Panc1 (cell line): Measurements from ENCODE around the gene MC4R. TPM values are rescaled to one million over a fixed set of nuclear protein-coding genes. Genes with fewer than 3 reads are reported as not detected.

Source experiments
- ATAC-seq: fragments of 200-7000 bp; cut with Tn5 transposase; 2 replicates; pipeline ENCODE4 v1.9.1; 2020; ENCODE audit warnings: mild to moderate bottlenecking, moderate library complexity
- BruUV-seq: library from RNA; stranded (reverse); fragments of 400-500 nt; replicated peaks from 2 replicates; lab custom pipeline; 2021; lab: Mats Ljungman, UMichigan
- CTCF ChIA-PET: fragments of 300-600 bp; sonication (Branson Sonifier 250); formaldehyde crosslinking; loops from one replicate; lab custom pipeline; 2022; ENCODE audit warnings: antibody characterized with exemption; lab: Charles Lee
- POLR2A ChIA-PET: fragments of 300-600 bp; sonication (Branson Sonifier 250); formaldehyde crosslinking; loops from one replicate; lab custom pipeline; 2022; ENCODE audit warnings: antibody characterized with exemption; lab: Charles Lee
- DNase-seq: peaks from one replicate; pipeline ENCODE4 v3.0.0-alpha.2; 2010; ENCODE audit warnings: low read depth, low spot score
- H3K27ac ChIP-seq: 2 replicates; pipeline ENCODE4 v1.5.1; 2011; ENCODE audit warnings: mild to moderate bottlenecking, low read length, inconsistent platforms
- H3K27me3 ChIP-seq: fragments of 200-500 bp; sonication (Bioruptor generic); 2 replicates; pipeline ENCODE4 v1.6.0; 2014; ENCODE audit warnings: low read length, inconsistent platforms; ENCODE audit not compliant: control insufficient read depth, insufficient read depth
- H3K36me3 ChIP-seq: fragments of 200-500 bp; sonication (Bioruptor generic); 2 replicates; pipeline ENCODE4 v1.5.1; 2014; ENCODE audit warnings: inconsistent platforms, mild to moderate bottlenecking, low read length, moderate library complexity; ENCODE audit not compliant: control insufficient read depth, insufficient read depth
- H3K4me1 ChIP-seq: 2 replicates; pipeline ENCODE4 v1.5.1; 2011; ENCODE audit warnings: inconsistent platforms, mild to moderate bottlenecking, low read length, moderate library complexity; ENCODE audit not compliant: control insufficient read depth, insufficient read depth
- H3K4me3 ChIP-seq, 2 experiments: 2 replicates each; pipeline ENCODE4 v1.5.1; 2011 to 2012; ENCODE audit warnings: low read depth in 2 of 2, low read length in 2 of 2, mild to moderate bottlenecking in 2 of 2, inconsistent platforms in 1 of 2, moderate library complexity in 1 of 2
- H3K9me3 ChIP-seq: fragments of 200-500 bp; sonication (Bioruptor generic); 2 replicates; pipeline ENCODE4 v1.5.1; 2014; ENCODE audit warnings: low read depth, mild to moderate bottlenecking, inconsistent platforms, low read length, moderate library complexity; ENCODE audit not compliant: control insufficient read depth, insufficient read depth
- POLR2AphosphoS5 ChIP-seq: IDR thresholded peaks from 2 replicates; pipeline ENCODE4 v1.6.1; 2012; ENCODE audit warnings: mild to moderate bottlenecking, low read depth, low read length, moderate library complexity
- REST ChIP-seq, 2 experiments: IDR thresholded peaks; 2 replicates each; pipeline ENCODE4 v1.6.1; 2011 to 2012; ENCODE audit warnings: low read depth in 2 of 2, control low read depth in 1 of 2, low read length in 1 of 2, mild to moderate bottlenecking in 1 of 2, moderate library complexity in 1 of 2; ENCODE audit not compliant: insufficient read depth in 1 of 2
- SIN3A ChIP-seq: IDR thresholded peaks from 2 replicates; pipeline ENCODE4 v1.6.1; 2012; ENCODE audit warnings: low read depth, mild to moderate bottlenecking, low read length, moderate library complexity, borderline replicate concordance; ENCODE audit not compliant: insufficient read depth
- TCF7L2 ChIP-seq: IDR thresholded peaks from 2 replicates; pipeline ENCODE4 v1.6.1; 2011; ENCODE audit warnings: mild to moderate bottlenecking, low read depth, low read length, inconsistent platforms
- in situ Hi-C: cut with HindIII; loops from 2 replicates; pipeline ENCODE4 v1.10.0; 2016; ENCODE audit warnings: low sequenced_read_pairs, low pct_unique_long_range_greater_than_20kb
- intact Hi-C: fragments of 100-400 bp; cut with micrococcal nuclease; formaldehyde crosslinking; loops from one replicate; pipeline ENCODE4 v1.10.0; 2022; ENCODE audit not compliant: unreplicated experiment
- total RNA-seq: library from RNA; stranded (reverse); gene quantifications from one replicate; pipeline ENCODE4 v1.2.1, GENCODE V29; 2021; ENCODE audit not compliant: unreplicated experiment
- TF ChIP-seq, protein P1 (sequence below): fragments of 450-650 bp; IDR thresholded peaks from 2 replicates; pipeline ENCODE4 v1.5.1; 2017; ENCODE audit warnings: mild to moderate bottlenecking

Gene MC4R
- total RNA-seq, 1 experiment from 2014 or later: not detected

DNA sequence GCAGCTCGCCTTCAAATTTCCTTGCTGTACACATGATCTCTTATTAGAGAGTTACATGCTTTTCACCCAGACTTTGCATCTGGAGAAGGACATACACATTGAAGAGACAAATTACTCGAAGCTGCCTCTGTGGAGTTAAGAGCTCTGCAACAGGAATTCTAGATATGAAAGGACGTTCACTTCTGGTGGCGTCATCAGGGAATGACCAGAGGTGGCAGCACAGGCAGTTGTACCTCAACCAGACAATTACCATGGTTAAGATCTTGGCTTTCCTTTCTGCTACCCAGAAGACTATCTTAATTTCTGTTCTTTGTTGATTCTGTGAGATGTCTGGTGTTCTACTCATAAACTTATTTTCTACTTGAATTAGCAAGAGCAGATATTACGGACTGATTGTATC is 39.1 kb upstream of the MC4R start:
- no peak for ATAC-seq
- H3K4me3 ChIP-seq: no peak overlapping the region
- POLR2A ChIA-PET: no interaction called here
- no peaks in the 10 kb centered on the region for H3K36me3 ChIP-seq
- no peaks in the 10 kb centered on the region for H3K9me3 ChIP-seq
- BruUV-seq: no TSS peak
- TF ChIP-seq POLR2AphosphoS5: no peak
- no peak for TF ChIP-seq SIN3A
- TF ChIP-seq, protein P1, sequence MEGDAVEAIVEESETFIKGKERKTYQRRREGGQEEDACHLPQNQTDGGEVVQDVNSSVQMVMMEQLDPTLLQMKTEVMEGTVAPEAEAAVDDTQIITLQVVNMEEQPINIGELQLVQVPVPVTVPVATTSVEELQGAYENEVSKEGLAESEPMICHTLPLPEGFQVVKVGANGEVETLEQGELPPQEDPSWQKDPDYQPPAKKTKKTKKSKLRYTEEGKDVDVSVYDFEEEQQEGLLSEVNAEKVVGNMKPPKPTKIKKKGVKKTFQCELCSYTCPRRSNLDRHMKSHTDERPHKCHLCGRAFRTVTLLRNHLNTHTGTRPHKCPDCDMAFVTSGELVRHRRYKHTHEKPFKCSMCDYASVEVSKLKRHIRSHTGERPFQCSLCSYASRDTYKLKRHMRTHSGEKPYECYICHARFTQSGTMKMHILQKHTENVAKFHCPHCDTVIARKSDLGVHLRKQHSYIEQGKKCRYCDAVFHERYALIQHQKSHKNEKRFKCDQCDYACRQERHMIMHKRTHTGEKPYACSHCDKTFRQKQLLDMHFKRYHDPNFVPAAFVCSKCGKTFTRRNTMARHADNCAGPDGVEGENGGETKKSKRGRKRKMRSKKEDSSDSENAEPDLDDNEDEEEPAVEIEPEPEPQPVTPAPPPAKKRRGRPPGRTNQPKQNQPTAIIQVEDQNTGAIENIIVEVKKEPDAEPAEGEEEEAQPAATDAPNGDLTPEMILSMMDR: peak; percentile 12; the same call in 1 of the 2 replicates
- no peak overlapping the region for H3K27ac ChIP-seq
- intact Hi-C loops: loop anchor here (5.0 kb wide), 1 partner anchor 414 kb away; no protein-coding TSS in a partner anchor
- no peak for DNase-seq
- H3K4me1 ChIP-seq: no peaks in the 10 kb centered on the region
- no peaks in the 10 kb centered on the region for H3K27me3 ChIP-seq
- in situ Hi-C loops: no loop called here
- CTCF ChIA-PET: interaction anchor here (0.6 kb wide), 1 partner anchor 161 kb away, joined by 4 read pairs; no protein-coding TSS in a partner anchor

GRCh38 chr18:60406721-60407120 is 34.1 kb upstream of the MC4R start:
- Histone ChIP-seq H3K9me3 (no peaks in the 10 kb centered on the region), H3K4me1 (no peaks in the 10 kb centered on the region), H3K4me3 (no peak overlapping the region), H3K27me3 (no peaks in the 10 kb centered on the region), H3K36me3 (no peaks in the 10 kb centered on the region), H3K27ac (no peak overlapping the region)
- POLR2A ChIA-PET: no interaction called here
- intact Hi-C loops: no loop called here
- CTCF ChIA-PET: no interaction called here
- BruUV-seq: no TSS peak
- in situ Hi-C loops: no loop called here
- DNase-seq (no peak), ATAC-seq (no peak)
- TF ChIP-seq POLR2AphosphoS5: no peak

GRCh38 chr18:60404486-60405085 is 32.0 kb upstream of the MC4R start:
- intact Hi-C loops: no loop called here
- CTCF ChIA-PET: no interaction called here
- ATAC-seq: no peak

More at GRCh38 chr18:60404486-60405085, 32.0 kb upstream of the MC4R start:
- POLR2A ChIA-PET: no interaction called here
- Histone ChIP-seq H3K4me1 (no peaks in the 10 kb centered on the region), H3K9me3 (no peaks in the 10 kb centered on the region), H3K27ac (no peak overlapping the region), H3K4me3 (no peak overlapping the region), H3K27me3 (no peaks in the 10 kb centered on the region), H3K36me3 (no peaks in the 10 kb centered on the region)
- DNase-seq: no peak
- in situ Hi-C loops: no loop called here
- TF ChIP-seq POLR2AphosphoS5 (no peak), REST (IDR thresholded peaks at IDR 0.05; ENCODE audit: insufficient read depth in 1 of 2, low read depth in 2 of 2, low read length in 1 of 2) (no peak), TCF7L2 (no peak), SIN3A (no peak)
- TF ChIP-seq, protein P1: no peak
- BruUV-seq: no TSS peak
